Tibial artery (tissue), 4 donors: ENCODE results near the gene SLIRP.
"Not testable (repeated sequence)": the region's sequence is repeated elsewhere in the genome, so short reads cannot be mapped to it uniquely, and the experiment has no call there.

ENCODE experiments used
- DNase-seq, 2 donors: peaks; one replicate each; pipeline ENCODE4 v3.0.0-alpha.2; 2019
- H3K27ac ChIP-seq, 2 donors: fragments of 200-600 bp; sonication (generic) in 1 of 2; 1 replicate in 1 of 2; 2 replicates in 1 of 2; pipeline ENCODE4 v1.5.1; 2018 to 2019; ENCODE audit warnings: mild to moderate bottlenecking in 1 of 2
- H3K27me3 ChIP-seq, 2 donors: fragments of 200-600 bp; sonication (generic) in 1 of 2; one replicate each; pipeline versions ENCODE4 v1.5.1 to v1.6.0; 2016 to 2019
- H3K36me3 ChIP-seq, 3 donors: fragments of 200-600 bp; sonication (generic) in 2 of 3; one replicate each; pipeline ENCODE4 v1.5.1; 2016 to 2019; ENCODE audit warnings: mild to moderate bottlenecking in 2 of 3
- H3K4me1 ChIP-seq, 4 donors: fragments of 200-600 bp; sonication (generic) in 2 of 4; 1 replicate in 3 of 4; 2 replicates in 1 of 4; pipeline ENCODE4 v1.5.1; 2016 to 2019
- H3K4me3 ChIP-seq, 2 donors: fragments of 200-600 bp; sonication (generic) in 1 of 2; 1 replicate in 1 of 2; 2 replicates in 1 of 2; pipeline ENCODE4 v1.5.1; 2018 to 2019; ENCODE audit warnings: mild to moderate bottlenecking in 2 of 2
- H3K9me3 ChIP-seq, 3 donors: fragments of 200-600 bp; sonication (generic) in 1 of 3; one replicate each; pipeline ENCODE4 v1.5.1; 2016 to 2019
- intact Hi-C: fragments of 100-400 bp; cut with DNase I; formaldehyde crosslinking; loops from one replicate; pipeline ENCODE4 v1.15.0; 2023; ENCODE audit warnings: low total_unique reads
- TF ChIP-seq, protein P1 (sequence below), 2 experiments: fragments of 200-600 bp in 1 of 2; fragments of 450-650 bp in 1 of 2; IDR thresholded peaks; one replicate each; pipeline ENCODE4 v1.5.1; 2017 to 2019; ENCODE audit warnings: antibody characterized with exemption in 2 of 2, mild to moderate bottlenecking in 1 of 2, moderate library complexity in 1 of 2

Gene SLIRP

DNA sequence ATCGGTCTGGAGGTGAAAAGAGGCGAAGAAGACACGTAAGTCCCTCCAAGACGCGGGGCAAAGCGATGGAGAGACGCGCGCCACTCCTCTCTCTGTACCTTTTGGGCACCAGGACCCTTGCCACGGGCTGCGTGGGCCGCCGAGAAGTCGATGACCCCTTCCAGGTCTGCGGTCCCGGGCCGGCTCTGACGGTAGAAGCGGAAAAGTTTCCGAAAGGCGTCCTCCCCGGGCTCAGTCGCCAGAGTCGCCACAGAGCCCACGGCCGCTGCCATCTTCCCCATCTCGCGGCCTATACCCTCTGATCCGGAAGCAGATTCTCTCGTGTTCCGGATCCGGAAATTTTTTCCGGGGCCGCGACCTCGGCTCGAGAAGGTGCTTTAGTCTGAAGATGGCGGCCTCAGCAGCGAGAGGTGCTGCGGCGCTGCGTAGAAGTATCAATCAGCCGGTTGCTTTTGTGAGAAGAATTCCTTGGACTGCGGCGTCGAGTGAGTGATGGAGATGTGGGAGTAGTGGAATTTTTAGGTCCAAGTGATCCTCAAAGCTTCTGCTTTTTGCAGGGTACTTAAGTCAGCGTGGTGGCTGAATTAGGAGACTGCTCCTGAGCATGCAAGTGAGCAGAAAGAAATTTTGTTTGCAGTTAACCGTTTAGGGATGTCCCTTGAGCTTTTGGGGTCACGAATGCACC, at the start of gene SLIRP, which contains the start of gene ALKBH1:
TSS of gene SLIRP (plus strand) at position 380 of the 685 bp plus-strand sequence. CDS start at position 389, 9 bp downstream.
TSS of gene ALKBH1 (minus strand) at position 300 of the 685 bp plus-strand sequence. CDS start at position 281, 19 bp downstream.
- TF ChIP-seq, protein P1, sequence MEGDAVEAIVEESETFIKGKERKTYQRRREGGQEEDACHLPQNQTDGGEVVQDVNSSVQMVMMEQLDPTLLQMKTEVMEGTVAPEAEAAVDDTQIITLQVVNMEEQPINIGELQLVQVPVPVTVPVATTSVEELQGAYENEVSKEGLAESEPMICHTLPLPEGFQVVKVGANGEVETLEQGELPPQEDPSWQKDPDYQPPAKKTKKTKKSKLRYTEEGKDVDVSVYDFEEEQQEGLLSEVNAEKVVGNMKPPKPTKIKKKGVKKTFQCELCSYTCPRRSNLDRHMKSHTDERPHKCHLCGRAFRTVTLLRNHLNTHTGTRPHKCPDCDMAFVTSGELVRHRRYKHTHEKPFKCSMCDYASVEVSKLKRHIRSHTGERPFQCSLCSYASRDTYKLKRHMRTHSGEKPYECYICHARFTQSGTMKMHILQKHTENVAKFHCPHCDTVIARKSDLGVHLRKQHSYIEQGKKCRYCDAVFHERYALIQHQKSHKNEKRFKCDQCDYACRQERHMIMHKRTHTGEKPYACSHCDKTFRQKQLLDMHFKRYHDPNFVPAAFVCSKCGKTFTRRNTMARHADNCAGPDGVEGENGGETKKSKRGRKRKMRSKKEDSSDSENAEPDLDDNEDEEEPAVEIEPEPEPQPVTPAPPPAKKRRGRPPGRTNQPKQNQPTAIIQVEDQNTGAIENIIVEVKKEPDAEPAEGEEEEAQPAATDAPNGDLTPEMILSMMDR (IDR thresholded peaks at IDR 0.05): no peak
- no peaks in the 10 kb centered on the region for H3K27me3 ChIP-seq
- peak; percentile 90 to 91 for DNase-seq
- H3K4me1 ChIP-seq: peaks cover 0 to 34% (median 26%) of the 10 kb centered on the region in 4 donors
- peak within 1 kb of the TSS; percentile 61 to 71 for H3K4me3 ChIP-seq
- peak within 1 kb of the TSS; percentile 55 to 73 for H3K27ac ChIP-seq
- intact Hi-C loops: loop anchor here (2.0 to 5.0 kb wide), 3 partner anchors 44 to 251 kb away; partner anchors contain the start of genes AHSA1 and VIPAS39
- peaks cover 24 to 55% (median 40%) of the 10 kb centered on the region in 3 donors for H3K36me3 ChIP-seq
- no peaks in the 10 kb centered on the region for H3K9me3 ChIP-seq

DNA sequence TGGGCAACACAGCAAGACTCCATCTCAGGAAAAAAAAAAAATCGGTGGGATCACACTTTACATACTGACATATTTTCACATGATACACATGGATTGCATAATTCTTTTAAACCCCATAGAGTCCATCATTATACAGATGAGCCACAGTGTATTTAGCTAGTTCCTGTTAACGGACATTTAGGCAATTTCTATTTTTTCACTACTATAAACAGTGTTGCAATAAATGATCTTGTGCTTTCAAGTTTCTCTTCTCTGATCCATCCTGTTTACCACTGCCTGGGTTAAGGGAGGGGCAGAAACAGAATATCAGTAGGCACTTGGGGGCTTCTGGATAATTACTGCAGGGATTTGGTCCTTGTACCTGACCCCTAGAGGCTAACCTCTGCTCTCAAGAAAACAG, 48.1 kb upstream of the SLIRP start:
- no peaks in the 10 kb centered on the region for H3K4me1 ChIP-seq
- DNase-seq: no peak
- intact Hi-C loops: no loop called here
- no peaks in the 10 kb centered on the region for H3K9me3 ChIP-seq
- no peaks in the 10 kb centered on the region for H3K36me3 ChIP-seq
- TF ChIP-seq, protein P1 (IDR thresholded peaks at IDR 0.05): no peak
- no peak overlapping the region for H3K27ac ChIP-seq
- no peak overlapping the region for H3K4me3 ChIP-seq
- no peaks in the 10 kb centered on the region for H3K27me3 ChIP-seq

DNA sequence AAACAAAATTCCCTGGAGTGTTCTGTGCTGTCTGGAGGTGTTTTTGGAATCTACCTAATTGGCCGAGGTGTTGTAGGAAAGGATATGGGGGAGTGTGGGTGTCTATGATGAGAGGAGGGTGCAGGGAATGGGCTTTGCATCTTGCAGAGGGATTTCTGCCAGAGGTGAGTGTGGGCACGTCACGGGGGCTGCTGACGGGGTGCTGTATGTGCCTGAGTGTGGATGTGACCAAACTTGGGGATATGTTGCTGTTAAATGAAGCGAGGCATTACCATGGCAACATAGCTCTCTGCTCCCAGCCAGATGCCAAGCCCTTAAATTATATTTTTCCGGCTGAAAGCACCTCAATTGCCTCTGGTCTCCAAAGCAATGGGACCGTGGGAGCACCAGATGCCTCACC, 47.1 kb upstream of the SLIRP start:
- H3K27ac ChIP-seq: no peak overlapping the region
- no peaks in the 10 kb centered on the region for H3K36me3 ChIP-seq
- H3K27me3 ChIP-seq: no peaks in the 10 kb centered on the region
- H3K9me3 ChIP-seq: no peaks in the 10 kb centered on the region
- TF ChIP-seq, protein P1 (IDR thresholded peaks at IDR 0.05): no peak
- H3K4me3 ChIP-seq: no peak overlapping the region
- intact Hi-C loops: no loop called here
- no peak for DNase-seq
- no peaks in the 10 kb centered on the region for H3K4me1 ChIP-seq

DNA sequence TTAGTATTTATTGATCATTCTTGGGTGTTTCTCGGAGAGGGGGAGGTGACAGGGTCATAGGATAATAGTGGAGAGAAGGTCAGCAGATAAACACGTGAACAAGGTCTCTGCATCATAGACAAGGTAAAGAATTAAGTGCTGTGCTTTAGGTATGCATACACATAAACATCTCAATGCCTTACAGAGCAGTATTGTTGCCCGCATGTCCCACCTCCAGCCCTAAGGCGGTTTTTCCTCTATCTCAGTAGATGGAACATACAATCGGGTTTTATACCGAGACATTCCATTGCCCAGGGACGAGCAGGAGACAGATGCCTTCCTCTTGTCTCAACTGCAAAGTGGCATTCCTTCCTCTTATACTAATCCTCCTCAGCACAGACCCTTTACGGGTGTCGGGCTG, 46.3 kb upstream of the SLIRP start:
- DNase-seq, intact Hi-C loops, H3K36me3 ChIP-seq: not testable (repeated sequence)

DNA sequence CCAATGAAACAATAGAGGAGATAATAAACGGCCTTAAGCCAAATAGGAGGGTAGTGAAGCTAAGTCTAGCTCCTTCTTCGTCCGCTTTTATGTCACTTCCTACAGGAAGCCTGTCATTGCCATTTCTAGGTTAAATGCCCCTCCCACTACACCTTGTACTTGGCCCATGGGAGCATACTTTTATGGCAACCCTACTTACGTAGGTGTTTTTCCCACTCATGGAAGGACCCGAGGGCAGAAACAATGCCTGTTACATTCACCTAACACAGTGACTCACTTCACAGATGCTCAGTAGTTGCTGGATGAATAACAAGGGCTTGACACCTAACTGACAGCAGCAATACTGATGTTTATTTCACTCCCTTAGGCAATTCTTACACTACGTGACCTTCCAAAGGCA, 44.6 kb upstream of the SLIRP start:
- Histone ChIP-seq H3K27ac (no peak overlapping the region), H3K27me3 (no peaks in the 10 kb centered on the region), H3K9me3 (no peaks in the 10 kb centered on the region), H3K4me3 (no peak overlapping the region), H3K36me3 (no peaks in the 10 kb centered on the region), H3K4me1 (no peaks in the 10 kb centered on the region)
- intact Hi-C loops: no loop called here
- TF ChIP-seq, protein P1 (IDR thresholded peaks at IDR 0.05): no peak
- DNase-seq: no peak

More for the DNA sequence above, 46.3 kb upstream of the SLIRP start:
- H3K27me3 ChIP-seq, H3K4me1 ChIP-seq, H3K27ac ChIP-seq, H3K4me3 ChIP-seq, H3K9me3 ChIP-seq: not testable (repeated sequence)

DNA sequence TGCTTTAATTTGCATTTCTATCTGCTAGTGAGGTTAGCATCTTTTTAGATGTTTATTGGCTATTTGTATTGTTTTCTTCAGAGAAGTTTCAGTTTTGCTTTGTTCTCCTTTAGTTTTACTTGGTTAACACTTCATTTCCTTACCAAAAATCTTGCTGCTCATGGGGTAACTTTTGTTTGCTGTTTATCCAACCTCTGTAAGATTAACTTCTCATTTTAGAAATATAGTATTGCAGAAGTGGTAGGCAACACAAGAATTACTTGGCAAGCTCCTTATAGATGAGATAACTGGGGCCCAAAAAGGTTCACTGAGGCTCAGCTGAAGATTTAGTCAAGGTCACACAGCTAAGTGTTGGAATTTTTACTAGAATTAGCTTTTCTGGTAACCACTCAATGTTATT, 40.6 kb upstream of the SLIRP start:
- Histone ChIP-seq H3K27me3 (no peaks in the 10 kb centered on the region), H3K36me3 (peaks cover 5 to 9% (median 7%) of the 10 kb centered on the region in 3 donors), H3K27ac (no peak overlapping the region), H3K4me3 (no peak overlapping the region), H3K9me3 (no peaks in the 10 kb centered on the region), H3K4me1 (no peaks in the 10 kb centered on the region)
- DNase-seq: no peak
- intact Hi-C loops: no loop called here
- TF ChIP-seq, protein P1 (IDR thresholded peaks at IDR 0.05): no peak
